ENCODE results near the gene GPRC5A.
"Not testable (repeated sequence)": the region's sequence is repeated elsewhere in the genome, so short reads cannot be mapped to it uniquely, and the experiment has no call there.

GPRC5A gene, protein sequence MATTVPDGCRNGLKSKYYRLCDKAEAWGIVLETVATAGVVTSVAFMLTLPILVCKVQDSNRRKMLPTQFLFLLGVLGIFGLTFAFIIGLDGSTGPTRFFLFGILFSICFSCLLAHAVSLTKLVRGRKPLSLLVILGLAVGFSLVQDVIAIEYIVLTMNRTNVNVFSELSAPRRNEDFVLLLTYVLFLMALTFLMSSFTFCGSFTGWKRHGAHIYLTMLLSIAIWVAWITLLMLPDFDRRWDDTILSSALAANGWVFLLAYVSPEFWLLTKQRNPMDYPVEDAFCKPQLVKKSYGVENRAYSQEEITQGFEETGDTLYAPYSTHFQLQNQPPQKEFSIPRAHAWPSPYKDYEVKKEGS

DNA sequence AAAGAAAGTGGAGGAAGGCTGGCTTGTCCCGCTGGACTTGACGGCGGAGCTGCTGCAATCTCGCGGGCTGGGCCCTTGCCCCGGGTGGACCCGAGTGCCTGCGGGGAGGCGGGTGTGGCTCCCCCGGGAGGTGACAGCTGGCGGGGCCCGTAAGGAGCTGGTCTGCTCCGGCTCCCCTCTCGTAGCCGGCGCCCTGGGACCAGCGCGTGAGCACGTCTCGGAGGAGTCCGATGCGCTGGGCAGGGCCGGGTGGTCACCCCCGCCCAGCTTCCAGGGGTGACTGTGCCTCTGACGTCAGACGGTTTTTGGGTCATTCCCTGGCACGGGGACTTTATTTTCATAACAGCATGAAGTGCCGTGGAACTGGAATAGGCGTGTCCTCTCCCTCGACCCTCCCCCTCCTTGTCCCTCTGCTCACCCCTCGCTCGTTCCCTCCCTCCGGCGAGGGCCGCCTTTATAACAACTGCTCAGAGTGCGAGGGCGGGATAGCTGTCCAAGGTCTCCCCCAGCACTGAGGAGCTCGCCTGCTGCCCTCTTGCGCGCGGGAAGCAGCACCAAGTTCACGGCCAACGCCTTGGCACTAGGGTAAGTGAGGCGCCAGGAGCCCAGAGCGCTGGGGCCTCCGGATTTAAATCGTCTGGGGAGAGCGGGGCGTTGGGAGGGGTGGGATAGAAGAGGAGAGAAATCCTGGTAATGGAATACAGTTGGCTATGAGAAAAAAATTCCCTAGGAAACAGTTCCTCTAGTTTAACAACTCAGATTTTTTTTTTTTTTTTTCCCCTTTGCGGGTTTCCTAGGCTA lies at the start of gene GPRC5A:
GPRC5A (plus strand) TSS at position 483 of the 801 bp plus-strand sequence. CDS start 16,688 bp downstream, outside the sequence.
- DNase-seq: peak in 1 of 2 experiments; percentile 57

DNA sequence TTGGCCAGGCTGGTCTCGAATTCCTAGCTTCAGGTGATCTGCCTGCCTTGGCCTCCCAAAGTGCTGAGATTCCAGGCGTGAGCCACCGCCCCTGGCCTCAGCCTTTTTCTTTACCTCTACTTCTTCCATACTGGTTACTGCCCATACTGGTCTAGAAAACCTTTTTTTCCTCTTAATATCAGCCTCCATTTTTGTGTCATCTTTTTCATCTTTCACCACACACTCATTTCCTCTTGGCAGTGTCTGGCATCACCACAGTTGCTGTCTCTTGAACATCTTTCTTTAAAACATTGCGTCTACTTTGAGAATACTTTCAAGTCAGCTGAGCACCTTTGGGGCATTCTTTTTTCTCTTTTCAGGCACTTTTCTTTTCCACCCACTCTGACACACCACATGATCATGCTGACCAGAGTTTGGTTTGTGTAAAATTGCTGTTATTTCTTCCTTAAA lies 45.5 kb upstream of the GPRC5A start:
- DNase-seq: no peak

DNA sequence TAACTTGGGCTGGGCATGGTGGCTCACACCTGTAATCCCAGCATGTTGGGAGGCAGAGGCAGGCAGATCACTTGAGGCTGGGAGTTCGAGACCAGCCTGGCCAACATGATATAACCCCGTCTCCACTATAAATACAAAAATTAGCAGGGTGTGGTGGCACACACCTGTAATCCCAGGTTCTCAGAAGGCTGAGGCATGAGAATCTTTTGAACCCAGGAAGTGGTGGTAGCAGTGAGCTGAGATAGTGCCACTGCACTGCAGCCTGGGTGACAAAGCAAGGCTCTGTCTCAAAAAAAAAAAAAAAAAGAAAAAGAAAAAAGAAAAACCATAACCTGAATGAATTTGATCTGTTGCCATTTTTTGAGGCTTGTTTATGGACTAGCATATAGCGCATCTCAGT lies 44.6 kb upstream of the GPRC5A start:
- DNase-seq: not testable (repeated sequence)

DNA sequence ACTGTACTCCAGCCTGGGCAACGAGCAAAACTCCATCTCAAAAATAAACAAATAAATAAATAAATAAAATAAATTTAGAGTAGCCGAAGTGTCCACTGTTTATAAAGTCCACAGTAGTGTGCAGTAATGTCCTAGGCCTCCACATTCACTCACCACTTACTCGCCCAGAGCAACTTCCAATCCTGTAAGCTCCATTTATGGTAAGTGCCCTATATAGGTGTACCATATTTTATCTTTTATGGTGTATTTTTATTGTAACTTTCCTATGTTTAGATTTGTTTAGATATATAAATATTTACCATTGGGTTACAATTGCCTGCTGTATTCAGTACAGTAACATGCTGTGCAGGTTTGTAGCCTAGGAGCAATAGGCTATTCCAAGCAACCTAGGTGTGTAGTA lies 37.9 kb upstream of the GPRC5A start:
- DNase-seq: no peak

DNA sequence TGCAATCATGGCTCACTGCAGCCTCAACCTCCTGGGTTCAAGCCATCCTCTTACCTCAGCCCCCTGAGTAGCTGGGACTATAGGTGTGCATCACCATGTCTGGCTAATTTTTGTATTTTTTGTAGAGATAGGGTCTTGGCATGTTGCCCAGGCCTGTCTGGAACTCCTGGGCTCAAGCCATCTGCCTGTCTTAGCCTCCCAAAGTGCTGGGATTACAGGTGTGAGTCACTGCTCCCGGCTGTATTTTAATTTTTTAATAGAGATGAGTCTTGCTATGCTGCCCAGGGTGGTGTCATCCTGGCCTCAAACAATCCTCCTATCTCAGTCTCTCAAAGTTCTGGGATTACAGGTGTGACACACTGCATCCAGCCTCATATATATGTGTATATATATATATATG lies 31.7 kb upstream of the GPRC5A start:
- DNase-seq: no peak

DNA sequence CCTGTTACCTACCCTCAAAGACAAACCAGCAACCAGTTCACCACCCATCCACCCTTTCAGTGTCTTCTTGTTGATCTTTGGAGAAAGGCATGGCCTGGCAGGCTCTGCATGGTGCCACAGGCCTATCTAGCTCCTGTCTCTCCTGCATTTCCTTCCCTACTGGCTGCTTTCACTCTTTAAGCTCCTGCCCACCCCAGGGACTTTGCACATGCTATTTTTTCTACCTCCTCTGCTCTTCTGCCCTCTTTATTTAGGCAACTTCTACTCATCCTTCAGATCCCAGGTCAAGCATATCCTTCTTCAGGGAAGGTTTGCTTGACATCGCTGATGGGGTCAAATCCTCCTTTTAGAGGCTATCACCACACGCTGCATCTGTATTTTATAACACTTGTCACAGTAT lies 27.1 kb upstream of the GPRC5A start:
- no peak for DNase-seq

DNA sequence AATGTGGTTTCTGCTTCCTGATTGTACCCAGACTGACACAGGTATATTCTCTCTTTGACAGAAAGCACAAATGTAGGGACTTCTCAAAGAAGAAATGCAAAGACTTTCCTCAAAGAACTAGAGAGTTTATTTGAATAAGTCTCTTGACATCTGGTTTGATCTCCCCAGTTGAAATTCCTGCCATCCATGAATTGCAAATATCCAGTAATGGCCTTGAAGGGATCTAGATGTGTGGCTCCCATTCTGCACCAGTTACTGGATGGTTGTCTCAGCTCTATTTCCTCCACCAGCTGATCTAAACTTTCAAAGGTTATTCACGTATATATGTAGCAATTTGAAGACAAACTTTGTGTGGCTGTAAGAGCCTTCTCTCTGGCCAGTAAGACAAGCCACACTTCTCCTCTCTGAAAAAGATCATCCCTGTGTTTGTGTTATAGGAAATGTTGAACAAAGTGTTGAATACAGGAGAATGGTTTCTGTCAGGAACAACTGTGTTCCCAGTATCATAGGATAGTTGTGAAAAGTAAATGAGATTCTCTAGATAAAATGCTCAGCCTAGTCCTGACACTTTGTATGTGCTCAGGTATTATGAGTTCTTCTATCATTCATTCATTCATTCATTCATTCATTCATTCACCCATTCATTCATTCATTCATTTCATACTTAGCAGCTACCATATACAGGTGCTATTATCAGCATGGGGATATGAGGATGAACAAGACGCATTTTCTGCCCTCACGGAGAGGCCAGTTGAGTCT lies 22.7 kb upstream of the GPRC5A start:
- DNase-seq: no peak

DNA sequence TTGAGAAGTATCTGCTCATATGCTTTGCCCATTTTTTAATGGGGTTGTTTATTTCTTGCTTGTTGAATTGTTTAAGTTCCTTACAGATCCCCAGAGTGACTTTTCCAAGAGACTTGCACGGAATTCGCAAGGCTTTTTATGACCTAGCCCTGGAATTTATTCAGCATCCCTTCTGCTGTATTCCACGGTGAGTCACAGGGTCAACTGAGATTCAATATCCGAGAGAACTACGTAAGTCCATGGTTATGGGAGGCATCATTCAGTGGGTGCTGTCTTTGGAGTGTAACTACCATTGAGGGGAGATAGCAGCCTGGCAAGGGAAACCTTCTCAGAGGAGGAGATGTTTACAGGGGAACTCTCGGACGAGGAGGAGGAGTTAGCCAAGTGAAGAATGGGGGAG lies 20.9 kb upstream of the GPRC5A start:
- no peak for DNase-seq

DNA sequence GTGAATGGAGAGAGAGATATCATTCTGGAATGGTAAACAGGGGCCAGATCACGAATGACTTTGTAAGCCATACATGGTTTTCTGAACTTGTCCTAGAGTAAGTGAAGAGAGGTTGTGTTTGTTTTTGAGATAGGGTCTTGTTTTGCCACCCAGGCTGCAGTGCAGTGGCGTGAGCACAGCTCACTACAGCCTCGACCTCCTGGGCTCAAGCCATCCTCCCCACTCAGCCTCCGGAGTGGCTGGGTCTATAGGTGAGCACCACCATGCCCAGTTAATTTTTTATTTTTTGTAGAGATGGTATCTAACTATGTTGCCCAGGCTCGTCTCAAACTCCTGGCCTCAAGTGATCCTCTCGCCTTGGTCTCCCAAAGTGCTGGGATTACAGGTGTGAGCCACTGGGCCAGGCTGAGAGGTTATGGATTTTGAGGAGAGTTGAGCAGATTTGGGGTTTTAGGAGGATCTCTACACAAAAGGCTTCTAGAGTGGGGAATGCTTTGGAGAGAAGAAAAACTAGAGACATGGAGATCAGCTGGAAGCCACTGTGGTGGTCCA lies 19.7 kb upstream of the GPRC5A start:
- no peak for DNase-seq

DNA sequence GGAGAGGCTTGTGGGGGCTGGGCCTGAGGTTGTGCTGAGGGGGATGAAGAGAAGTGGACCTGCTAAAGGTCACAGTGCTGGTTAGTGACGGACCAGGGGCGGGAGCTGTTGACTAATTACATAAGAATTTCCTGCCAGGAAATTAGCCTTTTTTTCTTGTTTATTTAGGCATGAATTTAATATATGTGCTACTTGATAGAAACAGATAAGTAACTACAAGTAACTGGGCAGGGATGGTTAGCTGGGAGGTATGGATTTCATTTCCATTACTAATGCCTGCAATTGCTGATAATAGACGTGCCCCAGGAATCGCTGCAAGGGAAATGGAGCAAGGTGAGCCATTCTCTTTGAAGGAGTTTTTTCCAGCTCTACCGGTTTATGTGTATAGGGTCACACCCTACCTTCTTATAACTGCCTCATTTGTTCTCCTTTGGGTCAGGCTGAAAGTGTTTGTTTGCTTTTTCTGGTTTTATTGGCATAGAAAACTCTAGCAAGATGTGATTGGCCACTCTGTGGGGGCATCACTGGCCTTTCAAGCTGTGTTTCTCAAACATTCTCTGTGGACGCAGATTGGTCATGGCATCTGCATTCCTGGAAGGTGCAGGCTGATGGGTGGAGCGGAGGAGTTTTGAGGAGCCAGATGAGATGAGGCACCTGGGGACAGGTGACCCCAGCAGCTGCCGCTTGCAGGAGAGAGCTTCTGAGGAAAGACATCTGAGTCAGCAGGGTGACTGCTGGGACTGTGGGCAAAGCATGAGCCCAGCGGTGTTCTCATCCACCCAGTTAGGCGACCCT lies 19.0 kb upstream of the GPRC5A start:
- no peak for DNase-seq

DNA sequence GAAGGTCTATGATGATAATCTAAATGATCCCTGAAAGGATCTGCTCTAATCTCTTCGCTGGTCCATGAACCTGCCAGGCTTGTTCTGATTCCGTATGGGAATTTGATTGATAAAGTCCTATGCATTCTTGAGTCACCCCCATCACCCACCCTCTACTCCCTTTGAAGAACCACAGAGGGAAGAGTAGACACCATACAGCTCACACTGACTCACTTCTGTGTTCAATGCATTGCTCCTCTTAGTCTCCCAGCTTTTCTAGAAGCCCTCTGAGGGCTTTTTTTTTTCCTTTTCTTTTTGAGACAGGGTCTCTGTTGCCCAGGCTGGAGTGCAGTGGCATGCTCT lies 18.5 kb upstream of the GPRC5A start:
- DNase-seq: no peak

DNA sequence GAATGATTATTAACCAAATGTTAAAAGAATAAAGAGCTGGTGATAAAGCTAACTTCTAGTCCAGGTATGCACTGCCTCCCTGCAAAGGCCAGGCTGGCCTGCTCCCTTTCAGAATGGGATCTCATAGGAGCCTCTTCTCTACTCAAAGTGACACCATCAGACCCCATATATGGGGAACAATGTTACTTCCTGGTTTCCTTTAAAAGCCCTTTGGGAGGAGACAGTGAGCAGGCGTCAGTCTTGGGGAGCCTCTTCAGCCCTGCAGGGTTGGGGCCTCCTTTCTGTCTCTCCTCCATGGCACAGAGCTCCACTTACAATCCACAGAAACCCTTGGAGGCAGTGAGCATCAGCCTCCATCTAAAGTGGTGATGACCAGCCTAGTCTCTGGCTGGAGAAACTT lies 17.3 kb upstream of the GPRC5A start:
- DNase-seq: no peak

DNA sequence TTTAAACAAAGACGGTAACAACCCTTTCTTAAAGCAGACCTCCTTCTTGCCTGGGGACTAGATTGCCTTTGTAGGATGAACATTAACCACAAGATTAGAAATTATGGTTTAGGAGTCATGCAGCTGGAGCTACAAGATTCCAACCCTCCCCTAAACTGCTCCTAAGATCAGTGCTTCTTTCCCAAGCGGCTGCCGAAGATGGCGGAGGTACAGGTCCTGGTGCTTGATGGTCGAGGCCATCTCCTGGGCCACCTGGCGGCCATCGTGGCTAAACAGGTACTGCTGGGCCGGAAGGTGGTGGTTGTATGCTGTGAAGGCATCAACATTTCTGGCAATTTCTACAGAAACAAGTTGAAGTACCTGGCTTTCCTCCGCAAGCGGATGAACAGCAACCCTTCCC lies 16.1 kb upstream of the GPRC5A start:
- not testable (repeated sequence) for DNase-seq

DNA sequence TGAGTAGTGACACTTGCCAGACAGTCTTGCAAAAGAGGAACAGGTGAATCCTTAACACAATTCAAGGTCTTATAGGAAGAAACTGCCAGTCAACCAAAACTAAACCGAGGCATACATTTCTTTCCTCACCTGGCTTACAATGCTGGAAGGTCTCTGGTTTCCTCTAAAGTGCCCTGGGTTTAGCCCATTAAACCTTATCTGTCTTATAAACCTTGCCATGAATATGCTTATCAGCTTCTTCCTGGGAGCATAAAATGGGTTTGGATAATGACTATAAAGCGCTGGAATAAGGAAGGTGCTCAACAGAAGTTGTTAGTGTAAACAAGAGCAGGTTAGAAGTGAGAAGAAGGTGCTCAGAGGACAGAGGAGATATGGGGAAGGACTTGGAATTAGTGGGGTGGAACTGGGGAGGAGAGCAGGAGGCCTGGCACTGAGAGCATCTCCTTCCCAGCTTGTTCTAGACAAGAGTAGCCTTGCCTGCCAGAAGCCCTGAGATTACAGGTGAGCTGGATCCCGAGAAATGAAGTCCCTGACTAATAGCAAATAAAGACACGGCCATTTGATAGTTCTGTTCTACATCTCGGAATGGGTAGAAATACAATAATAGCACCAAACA lies 14.1 kb upstream of the GPRC5A start:
- DNase-seq: no peak

DNA sequence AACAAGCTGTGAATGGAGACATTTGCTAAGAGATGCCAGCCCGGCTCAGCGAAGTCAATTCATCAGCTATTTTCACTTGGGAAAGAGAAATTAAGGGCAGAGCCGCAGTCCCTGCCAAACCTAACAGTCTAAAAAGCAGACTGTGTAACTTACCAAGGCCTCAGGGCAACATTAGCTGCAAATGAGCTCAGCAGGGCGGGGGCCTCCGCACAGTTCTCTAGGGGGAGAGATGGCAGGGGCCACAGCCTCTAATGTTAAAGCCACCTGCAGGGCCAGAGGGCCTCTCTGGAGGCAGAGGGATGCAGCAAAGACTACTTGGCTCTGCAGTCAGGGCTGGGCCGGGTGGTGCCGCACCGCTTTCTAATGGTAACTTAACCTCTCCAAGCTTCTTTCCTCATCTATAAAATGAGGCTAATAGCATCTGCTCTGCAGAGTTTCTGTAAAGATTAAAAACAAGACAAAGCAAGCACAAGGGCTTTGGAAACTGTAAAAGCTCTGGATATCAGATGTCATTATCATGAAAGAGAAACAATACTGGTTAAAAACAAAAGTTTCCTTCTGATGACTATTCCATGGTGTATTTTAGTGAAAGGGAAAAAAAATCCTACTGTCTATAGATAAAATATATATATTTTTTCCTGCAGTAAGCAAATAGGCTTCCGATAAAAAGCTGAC lies 13.4 kb upstream of the GPRC5A start:
- DNase-seq: no peak

DNA sequence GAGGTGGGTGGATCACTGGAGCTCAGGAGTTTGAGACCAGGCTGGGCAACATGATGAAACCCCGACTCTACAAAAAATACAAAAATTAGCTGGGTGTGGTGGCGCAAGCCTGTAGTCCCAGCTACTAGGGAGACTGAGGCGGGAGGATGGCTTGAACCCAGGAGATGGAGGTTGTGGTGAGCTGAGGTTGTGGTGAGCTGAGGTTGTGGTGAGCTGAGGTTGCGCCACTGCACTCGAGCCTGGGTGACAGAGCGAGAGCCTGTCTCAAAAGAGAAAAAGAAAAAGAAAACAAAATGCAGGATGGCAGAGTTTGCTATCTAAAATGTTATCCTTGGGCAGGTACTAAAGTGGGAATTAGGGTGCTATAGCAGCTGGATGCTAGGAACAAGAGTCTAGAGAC lies 10.8 kb upstream of the GPRC5A start:
- no peak for DNase-seq

DNA sequence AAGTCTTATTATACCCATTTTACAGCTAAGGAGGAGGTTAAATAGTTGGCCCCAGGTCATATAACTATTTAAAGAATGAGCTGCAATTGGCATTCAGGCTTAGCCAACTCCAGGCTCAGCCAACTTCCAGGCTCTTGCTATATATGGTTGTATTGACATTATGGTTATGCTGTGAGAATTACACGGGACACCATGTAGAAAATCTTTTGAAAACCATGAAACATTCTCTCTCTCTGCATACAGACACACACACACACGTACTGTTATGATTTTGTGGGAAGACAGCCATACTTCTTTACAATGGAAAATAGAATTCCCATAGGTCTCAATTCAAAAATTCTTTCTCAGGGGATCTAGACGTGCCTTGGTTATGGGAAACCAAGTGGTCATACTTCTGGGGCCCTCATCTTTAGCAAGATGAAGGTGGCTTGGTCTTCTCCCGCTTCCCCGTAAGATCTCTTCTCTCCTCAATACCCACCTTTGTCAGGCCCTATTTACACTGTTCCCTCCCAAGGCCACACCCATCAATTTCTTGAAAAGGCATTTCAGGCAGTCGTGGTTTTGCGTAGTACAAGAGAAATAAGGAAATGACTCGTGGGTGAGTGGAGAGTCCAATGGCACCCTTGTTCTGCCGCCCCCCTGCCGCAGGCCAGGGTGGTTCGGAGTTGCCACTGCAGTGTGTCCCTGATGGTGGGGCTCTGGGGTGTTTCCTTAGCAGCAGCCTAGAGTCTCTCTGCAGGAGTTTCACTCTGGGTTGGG lies 10.0 kb upstream of the GPRC5A start:
- DNase-seq: no peak

DNA sequence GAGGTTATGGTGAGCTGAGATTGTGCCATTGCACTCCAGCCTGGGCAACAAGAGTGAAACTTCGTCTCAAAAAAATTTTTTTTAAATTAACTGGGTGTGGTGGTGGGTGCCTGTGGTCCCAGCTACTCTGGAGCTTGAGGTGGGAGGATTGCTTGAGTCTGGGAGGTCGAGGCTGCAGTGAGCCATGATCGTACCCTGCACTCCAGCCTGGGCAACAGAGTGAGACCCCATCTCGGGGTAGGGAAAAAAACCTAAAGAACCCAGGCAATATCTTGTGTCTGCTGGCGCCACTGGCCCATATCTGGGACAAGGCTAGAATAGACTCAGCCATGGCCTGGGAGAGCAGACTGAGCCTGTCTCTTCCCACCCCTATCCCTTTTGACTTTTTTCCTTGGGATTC lies 9.1 kb upstream of the GPRC5A start:
- no peak for DNase-seq

DNA sequence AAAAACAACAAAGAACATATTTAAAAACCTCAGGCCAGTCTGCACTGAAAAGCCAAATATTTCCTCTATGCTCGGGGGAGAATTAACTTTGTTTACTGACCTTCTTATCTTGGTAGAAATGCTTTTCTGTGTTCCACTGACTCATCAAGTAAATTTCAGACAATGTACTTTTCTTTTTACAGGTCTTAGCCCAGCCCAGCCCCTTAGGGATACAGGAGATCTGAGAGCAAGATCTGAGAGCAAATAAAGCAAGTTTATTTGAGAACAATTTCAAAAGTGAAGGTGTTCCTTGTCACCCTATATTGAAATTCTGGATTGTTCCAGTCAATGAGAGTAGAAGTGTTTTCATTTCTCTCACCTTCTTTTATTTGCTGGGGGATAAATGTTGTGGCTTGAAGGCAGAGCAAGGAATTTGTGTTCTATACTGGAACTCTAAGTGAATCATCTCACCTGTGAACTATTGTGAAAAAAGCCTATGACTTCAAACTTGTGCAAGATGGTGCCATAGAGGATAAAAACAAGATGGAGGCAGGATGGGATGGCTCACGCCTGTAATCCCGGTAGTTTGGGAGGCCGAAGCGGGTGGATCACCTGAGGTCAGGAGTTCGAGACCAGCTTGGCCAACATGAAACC lies 7.9 kb upstream of the GPRC5A start:
- DNase-seq: no peak
